CD4-positive, alpha-beta T cell treated with Interleukin-6 for 4 hours (primary cell): ENCODE measurements around the gene UPK1A.
A peak's percentile ranks its signal among the peaks of the same experiment; 100 is the strongest.

ENCODE experiments used
- DNase-seq: peaks from one replicate; pipeline ENCODE4 v3.0.0-alpha.2; 2020; ENCODE audit warnings: mixed read lengths

The UPK1A gene

GRCh38 chr19:35693835-35694599, 27.7 kb downstream of the UPK1A start:
- peak; percentile 92 for DNase-seq

- no peak for DNase-seq
These were observed 29.6 kb downstream of the UPK1A start for GRCh38 chr19:35695895-35696422.

- no peak for DNase-seq
These were observed 30.5 kb downstream of the UPK1A start for GRCh38 chr19:35696835-35697234.

- peak; percentile 93 for DNase-seq
These were observed 36.1 kb downstream of the UPK1A start for GRCh38 chr19:35702223-35703012.

- DNase-seq: no peak
These were observed 37.0 kb downstream of the UPK1A start for GRCh38 chr19:35703343-35703742.

GRCh38 chr19:35704218-35704617, 37.9 kb downstream of the UPK1A start, which contains the start of gene ZBTB32:
Gene ZBTB32, plus strand, starts transcription at chr19:35704558. Its CDS starts 10,069 bp downstream, at chr19:35714627.
- no peak for DNase-seq

- DNase-seq: no peak
These were observed 42.1 kb downstream of the UPK1A start for GRCh38 chr19:35708391-35708790.

- no peak for DNase-seq
These were observed 44.7 kb downstream of the UPK1A start for GRCh38 chr19:35710784-35711723.

- DNase-seq: peak; percentile 24
These were observed 46.5 kb downstream of the UPK1A start for GRCh38 chr19:35712567-35713505.

GRCh38 chr19:35713506-35713850, 47.2 kb downstream of the UPK1A start:
- DNase-seq: no peak

GRCh38 chr19:35713904-35714495, 47.7 kb downstream of the UPK1A start:
- DNase-seq: no peak

- no peak for DNase-seq
These were observed 48.5 kb downstream of the UPK1A start for GRCh38 chr19:35714601-35715354.

- DNase-seq: no peak
These were observed 49.1 kb downstream of the UPK1A start for GRCh38 chr19:35715355-35715809.

- DNase-seq: peak; percentile 26
These were observed 49.9 kb downstream of the UPK1A start for GRCh38 chr19:35715981-35716800.

GRCh38 chr19:35716801-35717664, 50.7 kb downstream of the UPK1A start:
- peak; percentile 99 for DNase-seq

- no peak for DNase-seq
These were observed 51.5 kb downstream of the UPK1A start, which contains the start of gene KMT2B for GRCh38 chr19:35717665-35718344. Gene KMT2B, plus strand, starts transcription at chr19:35718003. Its CDS starts 16 bp downstream, at chr19:35718019.

GRCh38 chr19:35718345-35719041, 52.2 kb downstream of the UPK1A start:
- peak; percentile 60 for DNase-seq
